ENCODE measurements around the gene MDC1. TPM values are rescaled to one million over a fixed set of nuclear protein-coding genes. Genes with fewer than 3 reads are reported as not detected.

The MDC1 gene
- polyA plus RNA-seq, 1 of the 3 experiments (the other 2 are of a cell fraction) = 10.4 TPM

DNA sequence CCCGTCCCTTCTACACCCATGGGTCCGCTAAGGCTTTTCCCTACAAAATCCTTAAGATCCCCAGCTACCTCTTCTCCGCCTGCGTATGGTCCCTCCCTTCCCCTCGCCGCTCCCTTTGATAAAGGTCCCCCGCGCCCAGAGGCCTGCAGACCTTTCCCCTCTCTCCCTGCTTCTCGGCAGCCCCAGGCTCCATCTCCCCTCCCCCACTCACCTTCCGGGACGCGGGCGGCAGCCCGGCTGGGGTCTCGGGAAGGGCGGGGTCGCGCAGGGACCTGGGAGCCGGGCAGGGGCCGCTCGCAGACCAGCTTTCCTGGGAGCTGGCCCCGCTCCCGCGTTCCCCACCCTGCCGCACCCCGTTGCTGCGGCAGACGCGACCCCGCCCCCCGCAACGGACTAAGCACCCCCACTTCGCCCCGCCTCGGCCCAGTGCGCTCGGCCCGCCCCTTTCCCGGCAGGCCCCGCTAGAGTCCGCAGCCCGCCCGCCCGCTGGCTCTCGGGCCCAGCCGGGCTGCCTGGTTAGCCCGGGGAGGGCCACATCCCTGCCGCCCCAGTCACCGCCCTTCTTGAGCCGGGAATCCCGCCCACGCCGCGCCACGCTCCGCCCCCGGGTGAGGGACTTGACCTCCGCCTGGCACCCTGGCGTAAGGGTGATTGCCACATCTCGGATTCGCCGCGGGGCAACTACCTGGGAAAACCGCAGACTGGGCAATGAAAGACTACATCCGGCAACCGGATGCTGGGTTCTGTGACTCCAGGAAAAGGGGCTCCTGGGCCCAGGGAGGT lies 25.4 kb upstream of the MDC1 start, which contains the start of gene FLOT1:
Gene FLOT1 (minus strand): TSS at position 372 of the 783 bp plus-strand sequence. CDS start 498 bp downstream, outside the sequence.
- H3F3A ChIP-seq (replicated peaks; ENCODE audit: insufficient read depth) = peaks cover 19% of the 10 kb centered on the region
- WGBS (ENCODE audit: low lambda C conversion rate) = under 1% methylated on average over 13 of the region's 66 CpGs
- no peaks in the 10 kb centered on the region for H3K27me3 ChIP-seq (ENCODE audit: insufficient read depth)
- peaks cover 61% of the 10 kb centered on the region for H3K79me2 ChIP-seq (ENCODE audit: insufficient read depth)
- peak; percentile 97 for DNase-seq
- peaks cover 21 to 30% of the 10 kb centered on the region in 2 experiments for H3K4me1 ChIP-seq (ENCODE audit: control insufficient read depth in 1 of 2, insufficient read depth in 2 of 2, low read depth in 1 of 2, low read length in 1 of 2)
- peak within 1 kb of the TSS; percentile 84 to 95 for H3K27ac ChIP-seq (ENCODE audit: low read depth in 2 of 2, low read length in 1 of 2)
- no peaks in the 10 kb centered on the region for H3K9me3 ChIP-seq
- no peak within 1 kb of the TSS for H2AFZ ChIP-seq (ENCODE audit: low read depth)
- CTCF ChIA-PET = interaction anchor here (0.9 to 42.4 kb wide), 8 partner anchors 10 to 338 kb away, joined by 3 to 838 read pairs (median 3); partner anchors contain the start of genes DHX16, NRM and PPP1R18
- H3K36me3 ChIP-seq (replicated peaks in 1 of 2; ENCODE audit: control insufficient read depth in 1 of 2, insufficient read depth in 2 of 2, low read length in 1 of 2) = peaks cover 26 to 31% of the 10 kb centered on the region in 2 experiments
- no peaks in the 10 kb centered on the region for H3K9me2 ChIP-seq
- POLR2A ChIA-PET = interaction anchor here (0.7 kb wide), 1 partner anchor 21 kb away, joined by 3 read pairs; no protein-coding TSS in a partner anchor
- H4K20me1 ChIP-seq (ENCODE audit: insufficient read depth) = no peaks in the 10 kb centered on the region
- peak within 1 kb of the TSS; percentile 75 to 76 for H3K4me3 ChIP-seq (ENCODE audit: low read depth in 2 of 2, low read length in 1 of 2)
- peak within 1 kb of the TSS; percentile 85 for H3K4me2 ChIP-seq
- peak within 1 kb of the TSS; percentile 87 for H3K9ac ChIP-seq
- TF ChIP-seq TEAD4 (IDR thresholded peaks at IDR 0.05; ENCODE audit: borderline replicate concordance, insufficient read depth) (peak; percentile 57), TCF12 (IDR thresholded peaks at IDR 0.05) (peak; percentile 18; the same call in 1 of the 2 replicates), MXI1 (IDR thresholded peaks at IDR 0.05; ENCODE audit: low read depth, low read length) (peak; percentile 47; the same call in 1 of the 2 replicates), MAX (IDR thresholded peaks at IDR 0.05; ENCODE audit: low read depth) (peak; percentile 25; the same call in 1 of the 2 replicates), CHD2 (IDR thresholded peaks at IDR 0.05; ENCODE audit: low read length, partially characterized antibody) (no peak), POLR2AphosphoS5 (IDR thresholded peaks at IDR 0.05; ENCODE audit: low read depth, low read length) (no peak; the same call in 1 of the 2 replicates), TAF1 (IDR thresholded peaks at IDR 0.05; ENCODE audit: borderline replicate concordance, low read depth, low read length) (0 out of 2 replicates have a peak, but pooled peaks have one; percentile 47), JUND (IDR thresholded peaks at IDR 0.05) (peak; percentile 24; the same call in 1 of the 2 replicates), YY1 (IDR thresholded peaks at IDR 0.05; ENCODE audit: low read depth) (no peak), RAD21 (IDR thresholded peaks at IDR 0.05; ENCODE audit: low read length) (no peak), RXRA (IDR thresholded peaks at IDR 0.05; ENCODE audit: borderline replicate concordance, low read depth) (peak; percentile 90; the same call in 1 of the 2 replicates), RFX5 (IDR thresholded peaks at IDR 0.05; ENCODE audit: low read length) (no peak), GABPA (IDR thresholded peaks at IDR 0.05; ENCODE audit: low read depth) (peak; percentile 43; the same call in 1 of the 2 replicates), SIN3A (IDR thresholded peaks at IDR 0.05; ENCODE audit: borderline replicate concordance, low read depth, low read length) (0 out of 2 replicates have a peak, but pooled peaks have one; percentile 23), RCOR1 (IDR thresholded peaks at IDR 0.05; ENCODE audit: low read length) (0 out of 2 replicates have a peak, but pooled peaks have one; percentile 8), NRF1 (IDR thresholded peaks at IDR 0.05; ENCODE audit: low read depth, low read length) (no peak), FOXM1 (IDR thresholded peaks at IDR 0.05; ENCODE audit: low read depth) (no peak)
- TF ChIP-seq, protein P1, sequence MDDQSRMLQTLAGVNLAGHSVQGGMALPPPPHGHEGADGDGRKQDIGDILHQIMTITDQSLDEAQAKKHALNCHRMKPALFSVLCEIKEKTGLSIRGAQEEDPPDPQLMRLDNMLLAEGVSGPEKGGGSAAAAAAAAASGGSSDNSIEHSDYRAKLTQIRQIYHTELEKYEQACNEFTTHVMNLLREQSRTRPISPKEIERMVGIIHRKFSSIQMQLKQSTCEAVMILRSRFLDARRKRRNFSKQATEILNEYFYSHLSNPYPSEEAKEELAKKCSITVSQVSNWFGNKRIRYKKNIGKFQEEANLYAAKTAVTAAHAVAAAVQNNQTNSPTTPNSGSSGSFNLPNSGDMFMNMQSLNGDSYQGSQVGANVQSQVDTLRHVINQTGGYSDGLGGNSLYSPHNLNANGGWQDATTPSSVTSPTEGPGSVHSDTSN (IDR thresholded peaks at IDR 0.05) = peak; percentile 61
- TF ChIP-seq, protein P2, sequence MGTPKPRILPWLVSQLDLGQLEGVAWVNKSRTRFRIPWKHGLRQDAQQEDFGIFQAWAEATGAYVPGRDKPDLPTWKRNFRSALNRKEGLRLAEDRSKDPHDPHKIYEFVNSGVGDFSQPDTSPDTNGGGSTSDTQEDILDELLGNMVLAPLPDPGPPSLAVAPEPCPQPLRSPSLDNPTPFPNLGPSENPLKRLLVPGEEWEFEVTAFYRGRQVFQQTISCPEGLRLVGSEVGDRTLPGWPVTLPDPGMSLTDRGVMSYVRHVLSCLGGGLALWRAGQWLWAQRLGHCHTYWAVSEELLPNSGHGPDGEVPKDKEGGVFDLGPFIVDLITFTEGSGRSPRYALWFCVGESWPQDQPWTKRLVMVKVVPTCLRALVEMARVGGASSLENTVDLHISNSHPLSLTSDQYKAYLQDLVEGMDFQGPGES (IDR thresholded peaks at IDR 0.05; ENCODE audit: low read depth, low read length) = no peak
- TF ChIP-seq, protein P3, sequence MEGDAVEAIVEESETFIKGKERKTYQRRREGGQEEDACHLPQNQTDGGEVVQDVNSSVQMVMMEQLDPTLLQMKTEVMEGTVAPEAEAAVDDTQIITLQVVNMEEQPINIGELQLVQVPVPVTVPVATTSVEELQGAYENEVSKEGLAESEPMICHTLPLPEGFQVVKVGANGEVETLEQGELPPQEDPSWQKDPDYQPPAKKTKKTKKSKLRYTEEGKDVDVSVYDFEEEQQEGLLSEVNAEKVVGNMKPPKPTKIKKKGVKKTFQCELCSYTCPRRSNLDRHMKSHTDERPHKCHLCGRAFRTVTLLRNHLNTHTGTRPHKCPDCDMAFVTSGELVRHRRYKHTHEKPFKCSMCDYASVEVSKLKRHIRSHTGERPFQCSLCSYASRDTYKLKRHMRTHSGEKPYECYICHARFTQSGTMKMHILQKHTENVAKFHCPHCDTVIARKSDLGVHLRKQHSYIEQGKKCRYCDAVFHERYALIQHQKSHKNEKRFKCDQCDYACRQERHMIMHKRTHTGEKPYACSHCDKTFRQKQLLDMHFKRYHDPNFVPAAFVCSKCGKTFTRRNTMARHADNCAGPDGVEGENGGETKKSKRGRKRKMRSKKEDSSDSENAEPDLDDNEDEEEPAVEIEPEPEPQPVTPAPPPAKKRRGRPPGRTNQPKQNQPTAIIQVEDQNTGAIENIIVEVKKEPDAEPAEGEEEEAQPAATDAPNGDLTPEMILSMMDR (IDR thresholded peaks at IDR 0.05) = no peak
- TF ChIP-seq, protein P4, sequence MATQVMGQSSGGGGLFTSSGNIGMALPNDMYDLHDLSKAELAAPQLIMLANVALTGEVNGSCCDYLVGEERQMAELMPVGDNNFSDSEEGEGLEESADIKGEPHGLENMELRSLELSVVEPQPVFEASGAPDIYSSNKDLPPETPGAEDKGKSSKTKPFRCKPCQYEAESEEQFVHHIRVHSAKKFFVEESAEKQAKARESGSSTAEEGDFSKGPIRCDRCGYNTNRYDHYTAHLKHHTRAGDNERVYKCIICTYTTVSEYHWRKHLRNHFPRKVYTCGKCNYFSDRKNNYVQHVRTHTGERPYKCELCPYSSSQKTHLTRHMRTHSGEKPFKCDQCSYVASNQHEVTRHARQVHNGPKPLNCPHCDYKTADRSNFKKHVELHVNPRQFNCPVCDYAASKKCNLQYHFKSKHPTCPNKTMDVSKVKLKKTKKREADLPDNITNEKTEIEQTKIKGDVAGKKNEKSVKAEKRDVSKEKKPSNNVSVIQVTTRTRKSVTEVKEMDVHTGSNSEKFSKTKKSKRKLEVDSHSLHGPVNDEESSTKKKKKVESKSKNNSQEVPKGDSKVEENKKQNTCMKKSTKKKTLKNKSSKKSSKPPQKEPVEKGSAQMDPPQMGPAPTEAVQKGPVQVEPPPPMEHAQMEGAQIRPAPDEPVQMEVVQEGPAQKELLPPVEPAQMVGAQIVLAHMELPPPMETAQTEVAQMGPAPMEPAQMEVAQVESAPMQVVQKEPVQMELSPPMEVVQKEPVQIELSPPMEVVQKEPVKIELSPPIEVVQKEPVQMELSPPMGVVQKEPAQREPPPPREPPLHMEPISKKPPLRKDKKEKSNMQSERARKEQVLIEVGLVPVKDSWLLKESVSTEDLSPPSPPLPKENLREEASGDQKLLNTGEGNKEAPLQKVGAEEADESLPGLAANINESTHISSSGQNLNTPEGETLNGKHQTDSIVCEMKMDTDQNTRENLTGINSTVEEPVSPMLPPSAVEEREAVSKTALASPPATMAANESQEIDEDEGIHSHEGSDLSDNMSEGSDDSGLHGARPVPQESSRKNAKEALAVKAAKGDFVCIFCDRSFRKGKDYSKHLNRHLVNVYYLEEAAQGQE (IDR thresholded peaks at IDR 0.05; ENCODE audit: low read depth, low read length) = peak; percentile 28; the same call in 1 of the 2 replicates
- TF ChIP-seq, protein P5, sequence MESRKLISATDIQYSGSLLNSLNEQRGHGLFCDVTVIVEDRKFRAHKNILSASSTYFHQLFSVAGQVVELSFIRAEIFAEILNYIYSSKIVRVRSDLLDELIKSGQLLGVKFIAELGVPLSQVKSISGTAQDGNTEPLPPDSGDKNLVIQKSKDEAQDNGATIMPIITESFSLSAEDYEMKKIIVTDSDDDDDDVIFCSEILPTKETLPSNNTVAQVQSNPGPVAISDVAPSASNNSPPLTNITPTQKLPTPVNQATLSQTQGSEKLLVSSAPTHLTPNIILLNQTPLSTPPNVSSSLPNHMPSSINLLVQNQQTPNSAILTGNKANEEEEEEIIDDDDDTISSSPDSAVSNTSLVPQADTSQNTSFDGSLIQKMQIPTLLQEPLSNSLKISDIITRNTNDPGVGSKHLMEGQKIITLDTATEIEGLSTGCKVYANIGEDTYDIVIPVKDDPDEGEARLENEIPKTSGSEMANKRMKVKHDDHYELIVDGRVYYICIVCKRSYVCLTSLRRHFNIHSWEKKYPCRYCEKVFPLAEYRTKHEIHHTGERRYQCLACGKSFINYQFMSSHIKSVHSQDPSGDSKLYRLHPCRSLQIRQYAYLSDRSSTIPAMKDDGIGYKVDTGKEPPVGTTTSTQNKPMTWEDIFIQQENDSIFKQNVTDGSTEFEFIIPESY (IDR thresholded peaks at IDR 0.05; ENCODE audit: borderline replicate concordance, low read depth) = 0 out of 2 replicates have a peak, but pooled peaks have one; percentile 7

All from SK-N-SH (cell line).